ENCODE data around the gene CPED1. TPM values are rescaled to one million over a fixed set of nuclear protein-coding genes. Genes with fewer than 3 reads are reported as not detected.

Gene CPED1
- total RNA-seq, 4 donors from 2014 or later = 32.5 to 49.5 (median 40.2) TPM

DNA sequence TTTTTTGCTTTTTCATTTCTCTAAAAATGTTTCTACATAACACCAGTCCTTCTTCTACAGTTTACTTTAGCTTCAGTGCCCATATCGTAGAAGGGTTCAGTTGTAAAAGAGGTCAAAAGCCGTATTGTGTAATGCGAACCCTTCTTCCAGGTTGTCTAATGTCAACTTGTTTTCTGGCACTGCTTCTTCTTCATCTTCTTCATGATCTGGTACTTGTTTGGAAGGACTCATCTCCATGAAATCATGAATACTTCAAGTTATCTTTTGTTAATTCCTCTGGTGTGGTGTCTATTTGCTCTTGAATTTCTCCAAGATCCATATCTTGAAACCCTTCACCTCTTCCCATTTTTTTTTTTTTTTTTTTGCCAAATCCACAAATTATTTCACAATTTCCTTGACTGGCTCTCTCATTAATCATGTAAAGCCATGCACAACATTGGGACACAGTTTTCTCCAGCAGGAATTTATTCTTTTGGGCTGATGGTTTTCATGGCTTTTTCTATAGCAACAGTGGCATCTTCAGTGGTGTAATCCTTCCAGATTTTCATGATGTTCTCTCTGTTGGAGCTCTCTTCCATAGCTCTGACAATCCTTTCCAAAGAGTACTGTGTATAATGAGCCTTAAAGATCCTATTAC is 85.1 kb downstream of the CPED1 start:
- TF ChIP-seq CTCF (IDR thresholded peaks at IDR 0.05; ENCODE audit: low read depth) = no peak

- no peak for TF ChIP-seq CTCF (IDR thresholded peaks at IDR 0.05; ENCODE audit: low read depth)
These were observed 87.4 kb downstream of the CPED1 start for GRCh38 chr7:121075952-121076349.

- TF ChIP-seq CTCF (IDR thresholded peaks at IDR 0.05; ENCODE audit: low read depth) = no peak
These were observed 88.0 kb downstream of the CPED1 start for GRCh38 chr7:121076350-121077164.

DNA sequence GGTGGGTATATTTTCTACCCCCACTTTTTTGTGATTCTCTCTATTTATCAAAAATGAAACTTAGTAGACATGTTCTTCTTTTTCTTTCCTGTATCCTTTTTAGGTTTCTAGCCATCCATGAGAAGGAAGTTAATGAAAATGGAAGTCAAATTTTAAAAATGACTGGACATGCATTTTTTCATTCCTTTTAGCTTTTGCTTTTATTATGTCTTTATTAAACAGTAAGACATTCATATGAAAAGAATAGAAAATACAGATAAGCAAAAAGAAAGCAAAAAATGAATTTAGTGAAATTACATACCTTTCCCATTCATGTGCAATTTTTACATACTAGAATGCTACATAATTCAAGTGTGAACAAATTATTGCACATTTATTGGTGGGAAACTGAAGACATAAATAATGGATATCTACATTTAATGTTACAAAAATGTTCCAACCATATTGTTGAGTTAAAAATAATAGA is 88.7 kb downstream of the CPED1 start:
- TF ChIP-seq CTCF (IDR thresholded peaks at IDR 0.05; ENCODE audit: low read depth) = no peak

DNA sequence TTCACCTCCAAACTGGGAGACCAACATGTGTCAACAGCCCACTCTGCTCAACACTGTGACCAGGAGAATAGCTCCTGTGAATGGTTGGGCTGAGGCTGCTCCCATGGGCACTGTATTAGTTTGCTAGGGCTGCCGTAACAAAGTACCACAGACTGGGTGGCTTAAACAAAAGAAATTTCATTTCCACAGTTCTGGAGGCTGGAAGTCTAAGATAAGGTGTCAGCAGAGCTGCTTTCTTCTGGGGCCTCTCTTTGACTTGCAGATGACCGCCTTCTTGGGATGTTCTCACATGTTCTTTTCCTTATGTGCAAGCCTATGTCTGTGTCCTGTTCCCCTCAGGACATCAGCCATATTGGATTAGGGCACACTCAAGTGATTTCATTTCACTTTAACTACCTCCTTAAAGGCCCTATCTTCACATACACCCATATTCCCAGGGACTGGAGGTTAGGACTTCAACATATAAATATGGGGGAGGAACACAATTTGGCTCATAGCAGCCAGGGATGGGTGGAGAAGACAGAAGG is 90.3 kb downstream of the CPED1 start:
- TF ChIP-seq CTCF (IDR thresholded peaks at IDR 0.05; ENCODE audit: low read depth) = no peak

- no peak for TF ChIP-seq CTCF (IDR thresholded peaks at IDR 0.05; ENCODE audit: low read depth)
These were observed 91.1 kb downstream of the CPED1 start for GRCh38 chr7:121079425-121080169.
